Measurements from ENCODE around the gene TBXA2R.

GRCh38 chr19:3623716-3624115, 17.0 kb upstream of the TBXA2R start:
- TF ChIP-seq CTCF (IDR thresholded peaks at IDR 0.05; ENCODE audit: poor library complexity) (no peak), EZH2phosphoT487 (IDR thresholded peaks at IDR 0.05; ENCODE audit: low read depth, severe bottlenecking, unreplicated experiment) (no peak)
